NK-92 (cell line): ENCODE results near the gene PSMD7.

Source experiments
- DNase-seq: peaks from one replicate; lab custom pipeline; 2025; ENCODE audit not compliant: unreplicated experiment; lab: John Stamatoyannopoulos, UW

Gene PSMD7

GRCh38 chr16:74296432-74297144 lies at the start of gene PSMD7:
Gene PSMD7, plus strand, starts transcription at chr16:74296814. Its CDS starts 101 bp downstream, at chr16:74296915.
- peak; percentile 16 for DNase-seq

- DNase-seq, result no peak
These were observed 47.4 kb upstream of the PSMD7 start for GRCh38 chr16:74249254-74249653.

GRCh38 chr16:74249846-74250245 lies 46.8 kb upstream of the PSMD7 start:
- DNase-seq, result no peak

GRCh38 chr16:74252329-74252728 lies 44.3 kb upstream of the PSMD7 start:
- no peak for DNase-seq

- no peak for DNase-seq
These were observed 43.3 kb upstream of the PSMD7 start for GRCh38 chr16:74253161-74253938.

- no peak for DNase-seq
These were observed 39.6 kb upstream of the PSMD7 start for GRCh38 chr16:74257061-74257460.

DNA sequence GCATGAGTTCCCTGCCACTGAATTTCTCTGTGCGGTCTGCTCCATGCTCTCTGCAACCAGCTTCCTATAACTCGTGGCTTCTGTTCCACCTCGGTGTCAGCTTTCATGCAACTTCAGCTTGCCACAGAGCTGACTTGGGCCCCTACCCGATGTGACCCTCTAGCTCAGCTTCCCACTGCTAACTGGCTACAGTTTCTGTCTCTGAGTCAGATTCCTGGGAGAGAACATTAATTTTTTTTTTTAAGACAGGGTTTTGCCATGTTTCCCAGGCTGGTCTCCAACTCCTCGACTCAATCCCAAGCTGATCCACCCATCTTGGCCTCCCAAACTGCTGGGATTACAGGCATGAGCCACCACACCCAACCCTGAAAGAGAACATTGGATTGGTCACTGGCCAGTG lies 35.5 kb upstream of the PSMD7 start:
- no peak for DNase-seq

GRCh38 chr16:74264811-74265210 lies 31.8 kb upstream of the PSMD7 start:
- no peak for DNase-seq

DNA sequence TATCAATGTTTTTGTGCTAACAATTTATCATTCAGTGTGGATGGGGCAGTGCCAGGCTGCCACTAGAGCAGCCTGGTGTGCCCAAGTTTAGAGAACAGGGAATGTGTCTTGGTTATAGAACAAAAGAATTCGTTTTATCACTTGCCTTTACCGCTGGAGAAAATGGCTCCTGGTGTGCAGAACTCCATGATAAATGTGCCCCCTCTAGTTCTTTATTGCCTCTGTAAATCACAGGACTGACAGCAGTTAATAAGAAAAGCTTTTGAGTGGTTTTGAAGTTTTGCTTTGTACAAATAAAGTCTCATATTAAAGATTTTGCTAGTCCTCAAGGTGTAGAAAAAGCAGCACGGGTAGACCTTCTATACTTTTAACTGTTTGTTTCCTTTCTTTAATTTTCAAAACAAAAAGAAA lies 28.2 kb upstream of the PSMD7 start:
- DNase-seq, result no peak

GRCh38 chr16:74271872-74272271 lies 24.7 kb upstream of the PSMD7 start:
- no peak for DNase-seq

DNA sequence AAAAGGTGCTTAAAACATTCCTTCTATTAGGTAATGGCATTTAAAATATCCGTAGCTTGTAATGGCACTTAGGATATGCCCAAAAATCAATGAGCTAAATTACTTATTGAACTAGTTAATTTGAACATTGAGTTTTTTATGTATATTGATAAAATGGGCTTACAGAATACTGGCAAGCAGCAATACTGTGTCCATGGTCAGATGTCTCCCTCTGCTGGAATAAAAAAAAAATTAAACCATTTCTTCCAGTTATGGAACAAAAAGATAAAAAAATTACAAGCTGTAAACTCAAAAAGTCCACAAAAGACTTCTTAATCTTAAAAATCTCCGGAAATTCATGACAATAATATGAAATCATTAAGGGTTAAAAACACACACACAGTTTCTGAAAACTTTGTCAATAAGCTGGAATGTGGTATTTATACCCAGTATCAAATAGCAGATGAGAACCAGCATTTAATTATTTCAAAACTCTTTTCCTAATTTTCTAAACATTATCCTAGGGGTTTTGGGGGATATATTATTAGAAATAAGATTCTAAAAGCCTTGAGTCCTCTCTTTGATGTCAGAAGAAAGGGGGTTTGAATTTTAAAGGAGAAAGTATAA lies 21.5 kb upstream of the PSMD7 start:
- no peak for DNase-seq

- DNase-seq, result no peak
These were observed 20.9 kb upstream of the PSMD7 start for GRCh38 chr16:74275711-74276110.

GRCh38 chr16:74277974-74278373 lies 18.6 kb upstream of the PSMD7 start:
- DNase-seq, result no peak

DNA sequence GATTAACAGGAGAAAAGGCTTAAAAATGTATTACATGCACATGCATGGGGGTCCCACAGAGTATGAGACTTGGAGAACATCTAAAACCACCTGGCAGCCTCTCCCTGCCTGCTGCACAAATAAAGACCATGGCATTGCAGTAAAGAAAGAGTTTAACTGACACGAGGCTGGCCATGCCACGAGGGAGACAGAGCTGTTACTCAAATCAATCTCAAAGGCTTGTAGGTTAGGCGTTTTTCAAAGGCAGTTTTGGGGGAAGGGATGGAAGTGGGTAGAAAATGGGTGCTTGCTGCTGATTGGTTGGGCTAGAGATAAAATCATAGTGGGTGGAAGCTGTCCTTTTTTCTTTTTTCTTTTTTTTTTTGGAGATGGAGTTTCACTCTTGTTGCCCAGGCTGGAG lies 17.3 kb upstream of the PSMD7 start:
- DNase-seq, result no peak

DNA sequence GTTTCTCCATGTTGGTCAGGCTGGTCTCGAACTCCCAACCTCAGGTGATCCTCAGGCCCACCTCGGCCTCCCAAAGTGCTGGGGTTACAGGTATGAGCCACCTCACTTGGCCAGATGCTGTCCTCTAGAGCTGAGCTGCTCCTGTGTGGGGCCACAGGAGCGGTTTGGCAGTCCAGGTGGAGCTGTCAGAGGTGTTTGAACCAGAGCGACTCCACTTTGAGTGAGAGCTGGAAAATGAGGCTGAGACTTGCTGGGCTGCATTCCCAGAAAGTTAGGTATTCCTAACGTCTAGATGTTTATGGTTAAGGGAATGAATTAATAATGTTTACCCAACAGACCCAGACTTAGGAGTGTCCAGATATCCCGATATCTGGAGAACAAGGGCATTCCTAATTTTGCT lies 16.8 kb upstream of the PSMD7 start:
- DNase-seq, result no peak

- DNase-seq, result no peak
These were observed 16.2 kb upstream of the PSMD7 start for GRCh38 chr16:74280448-74280847.

DNA sequence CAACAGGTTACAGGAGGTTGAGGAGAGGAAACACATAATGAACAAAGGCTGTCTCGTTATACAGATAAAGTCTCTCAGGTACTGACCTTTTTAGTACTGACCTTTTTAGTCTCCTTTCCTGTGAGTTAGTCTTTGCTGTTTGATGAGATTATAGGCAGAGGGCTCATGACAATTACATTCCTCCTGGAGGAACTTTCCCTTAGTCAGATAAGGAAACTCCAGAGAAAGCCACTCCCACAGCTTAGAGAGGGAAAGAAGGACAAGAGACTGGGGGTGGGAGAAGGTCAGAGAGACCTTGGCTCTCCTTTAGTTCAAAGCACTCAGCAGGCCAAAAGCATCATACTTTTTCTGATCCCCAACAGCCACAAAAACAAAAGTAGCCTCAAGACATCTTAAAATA lies 15.3 kb upstream of the PSMD7 start:
- DNase-seq, result no peak

DNA sequence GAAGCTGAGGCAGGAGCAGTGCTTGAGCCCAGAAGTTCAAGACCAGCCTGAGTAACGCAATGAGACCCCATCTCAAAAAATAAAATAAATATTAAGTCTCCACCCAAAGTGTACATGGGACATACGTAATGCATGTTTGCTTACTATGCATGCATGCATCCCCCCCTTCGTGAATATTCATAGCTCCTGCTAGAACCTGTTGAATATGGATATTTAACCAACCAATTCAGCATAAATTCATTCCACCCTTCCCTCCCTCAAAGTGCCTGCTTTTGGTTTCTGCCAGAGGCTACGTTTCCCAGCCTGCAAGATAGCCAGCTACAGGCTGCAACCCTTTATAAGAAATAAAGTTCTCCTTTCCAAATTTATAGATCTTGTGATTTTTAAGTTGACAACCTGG lies 12.9 kb upstream of the PSMD7 start:
- DNase-seq, result no peak

GRCh38 chr16:74288065-74288464 lies 8.5 kb upstream of the PSMD7 start:
- DNase-seq, result no peak

GRCh38 chr16:74290356-74290755 lies 6.3 kb upstream of the PSMD7 start:
- DNase-seq, result no peak

GRCh38 chr16:74291176-74291575 lies 5.4 kb upstream of the PSMD7 start:
- no peak for DNase-seq

DNA sequence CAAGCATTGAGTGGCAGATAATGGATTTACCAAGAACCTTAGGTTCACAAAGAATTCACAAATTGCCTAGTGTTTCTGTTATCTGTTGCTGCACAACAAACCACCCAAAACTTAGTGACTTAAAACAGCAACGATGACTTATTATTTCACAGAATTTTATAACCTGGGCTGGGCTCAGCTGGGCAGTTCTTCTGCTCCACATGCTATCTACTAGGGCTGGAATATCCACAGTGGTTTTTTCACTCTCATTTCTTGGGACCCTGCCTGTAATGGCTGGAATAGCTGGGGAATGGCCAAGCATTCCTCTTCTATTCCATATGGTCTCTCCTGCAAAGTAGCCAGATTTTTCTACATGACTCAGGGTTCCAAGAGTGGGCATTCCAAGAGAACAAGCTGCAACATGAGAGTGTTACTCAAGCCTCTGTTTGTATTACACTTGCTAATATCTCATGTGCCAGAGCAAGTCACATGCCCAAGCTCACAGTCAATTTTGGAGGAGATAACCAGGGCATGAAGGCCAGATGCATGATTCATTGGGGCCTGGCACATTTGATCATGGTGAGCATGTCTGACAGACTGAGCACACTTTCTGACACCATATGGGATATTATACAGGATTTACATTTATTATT lies 4.9 kb upstream of the PSMD7 start:
- no peak for DNase-seq
